Neural cell (in vitro differentiated cells): ENCODE results near the gene GADL1. TPM values are rescaled to one million over a fixed set of nuclear protein-coding genes. Genes with fewer than 3 reads are reported as not detected.

ENCODE experiments used
- H2AFZ ChIP-seq: fragments of 200-600, 300-800 bp; sonication (generic), shearing (Covaris generic); 2 replicates; pipeline ENCODE4 v1.6.0; 2014; ENCODE audit warnings: low read depth, mild to moderate bottlenecking, antibody characterized with exemption, low read length, moderate library complexity
- H3F3A ChIP-seq: fragments of 200-600 bp; shearing (Covaris generic); 2 replicates; pipeline ENCODE4 v1.6.1; 2016; ENCODE audit warnings: mild to moderate bottlenecking, moderate library complexity, mixed read lengths, antibody characterized with exemption, low read length; ENCODE audit not compliant: insufficient read depth, poor library complexity, severe bottlenecking
- H3K27ac ChIP-seq: fragments of 200-600, 300-800 bp; sonication (generic), shearing (Covaris generic); 2 replicates; pipeline ENCODE4 v1.5.1; 2014; ENCODE audit warnings: mild to moderate bottlenecking, low read length, moderate library complexity
- H3K27me3 ChIP-seq: fragments of 300-800, 200-600 bp; sonication (generic), shearing (Covaris generic); 2 replicates; pipeline ENCODE4 v1.6.0; 2014; ENCODE audit warnings: mild to moderate bottlenecking, low read depth, low read length, moderate library complexity; ENCODE audit not compliant: insufficient read depth
- H3K36me3 ChIP-seq: fragments of 300-800, 200-600 bp; sonication (generic), shearing (Covaris generic); 2 replicates; pipeline ENCODE4 v1.5.1; 2014; ENCODE audit warnings: mild to moderate bottlenecking, antibody characterized with exemption, low read length, moderate library complexity; ENCODE audit not compliant: insufficient read depth
- H3K4me2 ChIP-seq: fragments of 300-800, 200-600 bp; sonication (generic), shearing (Covaris generic); 2 replicates; pipeline ENCODE4 v1.6.0; 2014; ENCODE audit warnings: mild to moderate bottlenecking, low read length
- H3K4me3 ChIP-seq: fragments of 300-800, 200-600 bp; sonication (generic), shearing (Covaris generic); 2 replicates; pipeline ENCODE4 v1.5.1; 2014; ENCODE audit warnings: mild to moderate bottlenecking, low read length, moderate library complexity
- H3K79me2 ChIP-seq: fragments of 200-600 bp; shearing (Covaris generic); replicated peaks from 2 replicates; pipeline ENCODE4 v1.6.0; 2014; ENCODE audit warnings: mild to moderate bottlenecking, low read length, moderate library complexity; ENCODE audit not compliant: insufficient read depth
- H3K9ac ChIP-seq: fragments of 300-800, 200-600 bp; sonication (generic), shearing (Covaris generic); 2 replicates; pipeline ENCODE4 v1.6.1; 2016; ENCODE audit warnings: mild to moderate bottlenecking, low read length, mixed read lengths
- H3K9me2 ChIP-seq: fragments of 200-600 bp; shearing (Covaris generic); 2 replicates; pipeline ENCODE4 v1.6.1; 2016; ENCODE audit warnings: mild to moderate bottlenecking, low read length, mixed read lengths; ENCODE audit not compliant: insufficient read depth
- H3K9me3 ChIP-seq: fragments of 200-600, 300-800 bp; sonication (generic), shearing (Covaris generic); 2 replicates; pipeline ENCODE4 v1.6.1; 2016; ENCODE audit warnings: mild to moderate bottlenecking, mixed run types, low read length, moderate library complexity, mixed read lengths
- H4K20me1 ChIP-seq: fragments of 200-600 bp; shearing (Covaris generic); 2 replicates; pipeline ENCODE4 v1.6.1; 2016; ENCODE audit warnings: mild to moderate bottlenecking, mixed run types; ENCODE audit not compliant: insufficient read depth
- CTCF ChIP-seq: fragments of 450-650 bp; IDR thresholded peaks from 2 replicates; pipeline ENCODE4 v1.5.1; 2014; ENCODE audit warnings: antibody characterized with exemption, mild to moderate bottlenecking, moderate library complexity; ENCODE audit not compliant: poor library complexity, severe bottlenecking
- EP300 ChIP-seq: fragments of 450-650 bp; conservative IDR thresholded peaks from 2 replicates; pipeline ENCODE4 v1.6.1; 2014; ENCODE audit warnings: antibody characterized with exemption, mild to moderate bottlenecking, moderate library complexity; ENCODE audit not compliant: poor library complexity, severe bottlenecking
- EZH2 ChIP-seq: fragments of 200-600, 300-800 bp; shearing (Covaris generic), sonication (generic); IDR thresholded peaks from 2 replicates; pipeline ENCODE4 v1.6.1; 2014; ENCODE audit warnings: antibody characterized with exemption, low read length, borderline replicate concordance, mild to moderate bottlenecking; ENCODE audit not compliant: insufficient read depth, poor library complexity, severe bottlenecking
- MXI1 ChIP-seq: fragments of 450-650 bp; conservative IDR thresholded peaks from 2 replicates; pipeline ENCODE4 v1.6.1; 2014; ENCODE audit warnings: antibody characterized with exemption, mild to moderate bottlenecking; ENCODE audit not compliant: poor library complexity, severe bottlenecking
- POLR2AphosphoS5 ChIP-seq: IDR thresholded peaks from 2 replicates; pipeline ENCODE4 v1.6.1; 2012
- RAD21 ChIP-seq: fragments of 450-650 bp; conservative IDR thresholded peaks from 2 replicates; pipeline ENCODE4 v1.6.1; 2014; ENCODE audit warnings: antibody characterized with exemption, mild to moderate bottlenecking, moderate library complexity
- REST ChIP-seq: IDR thresholded peaks from 2 replicates; pipeline ENCODE4 v1.6.1; 2012; ENCODE audit warnings: borderline replicate concordance
- SMC3 ChIP-seq: fragments of 450-650 bp; conservative IDR thresholded peaks from 2 replicates; pipeline ENCODE4 v1.6.1; 2014; ENCODE audit warnings: antibody characterized with exemption, mild to moderate bottlenecking, moderate library complexity; ENCODE audit not compliant: poor library complexity
- TAF1 ChIP-seq: IDR thresholded peaks from 2 replicates; pipeline ENCODE4 v1.6.1; 2012; ENCODE audit warnings: low read depth
- polyA plus RNA-seq: library from polyadenylated mRNA; depleted of rRNA; stranded (reverse); fragments of >200 nt; gene quantifications from 2 replicates; pipeline ENCODE4 v1.2.3, GENCODE V29; 2014

Gene GADL1
- polyA plus RNA-seq, 1 donor from 2014 or later = not detected

GRCh38 chr3:30694148-30694547 lies 200.3 kb downstream of the GADL1 start:
- H3K27me3 ChIP-seq = no peaks in the 10 kb centered on the region
- H3K36me3 ChIP-seq = no peaks in the 10 kb centered on the region
- no peaks in the 10 kb centered on the region for H3K9me2 ChIP-seq
- H4K20me1 ChIP-seq = no peaks in the 10 kb centered on the region
- no peak for TF ChIP-seq REST
- TF ChIP-seq SMC3 = no peak
- no peak for TF ChIP-seq EP300
- no peak for TF ChIP-seq MXI1
- no peak for TF ChIP-seq CTCF
- no peak for TF ChIP-seq EZH2
- no peak for TF ChIP-seq RAD21
- no peak for TF ChIP-seq POLR2AphosphoS5
- TF ChIP-seq TAF1 = no peak
- H3K79me2 ChIP-seq = no peaks in the 10 kb centered on the region
- H3F3A ChIP-seq = no peaks in the 10 kb centered on the region
- no peak overlapping the region for H2AFZ ChIP-seq
- no peaks in the 10 kb centered on the region for H3K9me3 ChIP-seq
- no peak overlapping the region for H3K4me2 ChIP-seq
- no peak overlapping the region for H3K4me3 ChIP-seq
- no peak overlapping the region for H3K27ac ChIP-seq
- no peak overlapping the region for H3K9ac ChIP-seq

GRCh38 chr3:30693470-30694120 lies 200.9 kb downstream of the GADL1 start:
- peak; percentile 88 for TF ChIP-seq CTCF
- TF ChIP-seq EZH2 = no peak
- no peak for TF ChIP-seq POLR2AphosphoS5
- TF ChIP-seq TAF1 = no peak
- no peak for TF ChIP-seq MXI1
- peak; percentile 94 for TF ChIP-seq RAD21
- TF ChIP-seq EP300 = no peak
- peak; percentile 91 for TF ChIP-seq SMC3
- H4K20me1 ChIP-seq = no peaks in the 10 kb centered on the region

More at GRCh38 chr3:30693470-30694120, 200.9 kb downstream of the GADL1 start:
- Histone ChIP-seq H3K36me3 (no peaks in the 10 kb centered on the region), H3K9ac (no peak overlapping the region), H3K4me3 (no peak overlapping the region), H3F3A (no peaks in the 10 kb centered on the region), H3K4me2 (no peak overlapping the region), H2AFZ (no peak overlapping the region), H3K9me2 (no peaks in the 10 kb centered on the region), H3K27me3 (no peaks in the 10 kb centered on the region), H3K79me2 (no peaks in the 10 kb centered on the region), H3K27ac (no peak overlapping the region), H3K9me3 (no peaks in the 10 kb centered on the region)
